ENCODE measurements around the gene NUAK2. TPM values are rescaled to one million over a fixed set of nuclear protein-coding genes. Genes with fewer than 3 reads are reported as not detected.

NUAK2 gene
- total RNA-seq, 1 donor from 2014 or later = 3.3 TPM

DNA sequence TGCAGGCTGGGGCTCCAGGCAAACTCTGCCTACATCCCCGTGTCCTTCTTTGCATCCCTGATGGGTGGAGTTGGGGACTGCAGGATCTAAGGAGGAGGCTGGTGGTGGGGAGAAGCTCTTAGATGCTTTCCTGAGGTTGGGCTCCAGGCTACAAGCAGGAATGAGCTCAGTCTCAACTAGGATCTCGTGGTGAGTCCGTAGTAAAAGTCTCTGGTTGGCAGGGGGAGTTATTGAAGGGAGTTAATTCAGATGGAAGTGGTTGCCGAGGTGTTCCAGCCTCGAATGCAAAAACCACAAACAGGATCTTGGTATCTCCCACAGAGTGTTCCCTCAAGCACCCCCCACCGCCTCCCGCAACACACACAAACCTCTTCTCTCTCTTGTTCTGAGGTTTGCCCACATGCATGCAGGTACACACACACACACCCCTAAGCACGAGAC, 58.8 kb downstream of the NUAK2 start:
- H3K27ac Mint-ChIP-seq (ENCODE audit: unreplicated experiment) = peak overlapping the region; percentile 87
- no peaks in the 10 kb centered on the region for H3K36me3 Mint-ChIP-seq (ENCODE audit: low read depth)
- TF ChIP-seq, protein P1, sequence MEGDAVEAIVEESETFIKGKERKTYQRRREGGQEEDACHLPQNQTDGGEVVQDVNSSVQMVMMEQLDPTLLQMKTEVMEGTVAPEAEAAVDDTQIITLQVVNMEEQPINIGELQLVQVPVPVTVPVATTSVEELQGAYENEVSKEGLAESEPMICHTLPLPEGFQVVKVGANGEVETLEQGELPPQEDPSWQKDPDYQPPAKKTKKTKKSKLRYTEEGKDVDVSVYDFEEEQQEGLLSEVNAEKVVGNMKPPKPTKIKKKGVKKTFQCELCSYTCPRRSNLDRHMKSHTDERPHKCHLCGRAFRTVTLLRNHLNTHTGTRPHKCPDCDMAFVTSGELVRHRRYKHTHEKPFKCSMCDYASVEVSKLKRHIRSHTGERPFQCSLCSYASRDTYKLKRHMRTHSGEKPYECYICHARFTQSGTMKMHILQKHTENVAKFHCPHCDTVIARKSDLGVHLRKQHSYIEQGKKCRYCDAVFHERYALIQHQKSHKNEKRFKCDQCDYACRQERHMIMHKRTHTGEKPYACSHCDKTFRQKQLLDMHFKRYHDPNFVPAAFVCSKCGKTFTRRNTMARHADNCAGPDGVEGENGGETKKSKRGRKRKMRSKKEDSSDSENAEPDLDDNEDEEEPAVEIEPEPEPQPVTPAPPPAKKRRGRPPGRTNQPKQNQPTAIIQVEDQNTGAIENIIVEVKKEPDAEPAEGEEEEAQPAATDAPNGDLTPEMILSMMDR (IDR thresholded peaks at IDR 0.05) = no peak
- no peaks in the 10 kb centered on the region for H3K9me3 Mint-ChIP-seq (ENCODE audit: low read depth)
- peaks cover 41% of the 10 kb centered on the region for H3K4me1 Mint-ChIP-seq (ENCODE audit: low read depth)
- no peak overlapping the region for H3K4me3 Mint-ChIP-seq (ENCODE audit: unreplicated experiment)
- DNase-seq (ENCODE audit: low spot score) = no peak
- no peaks in the 10 kb centered on the region for H3K27me3 Mint-ChIP-seq (ENCODE audit: low read depth)

GRCh38 chr1:205261946-205262691, 59.4 kb downstream of the NUAK2 start:
- Mint-ChIP-seq H3K4me1 (ENCODE audit: low read depth) (peaks cover 42% of the 10 kb centered on the region), H3K36me3 (ENCODE audit: low read depth) (no peaks in the 10 kb centered on the region), H3K27ac (ENCODE audit: unreplicated experiment) (peak overlapping the region; percentile 87), H3K27me3 (ENCODE audit: low read depth) (no peaks in the 10 kb centered on the region), H3K4me3 (ENCODE audit: unreplicated experiment) (peak overlapping the region; percentile 23), H3K9me3 (ENCODE audit: low read depth) (no peaks in the 10 kb centered on the region)
- TF ChIP-seq, protein P1 (IDR thresholded peaks at IDR 0.05) = no peak
- DNase-seq (ENCODE audit: low spot score) = no peak

DNA sequence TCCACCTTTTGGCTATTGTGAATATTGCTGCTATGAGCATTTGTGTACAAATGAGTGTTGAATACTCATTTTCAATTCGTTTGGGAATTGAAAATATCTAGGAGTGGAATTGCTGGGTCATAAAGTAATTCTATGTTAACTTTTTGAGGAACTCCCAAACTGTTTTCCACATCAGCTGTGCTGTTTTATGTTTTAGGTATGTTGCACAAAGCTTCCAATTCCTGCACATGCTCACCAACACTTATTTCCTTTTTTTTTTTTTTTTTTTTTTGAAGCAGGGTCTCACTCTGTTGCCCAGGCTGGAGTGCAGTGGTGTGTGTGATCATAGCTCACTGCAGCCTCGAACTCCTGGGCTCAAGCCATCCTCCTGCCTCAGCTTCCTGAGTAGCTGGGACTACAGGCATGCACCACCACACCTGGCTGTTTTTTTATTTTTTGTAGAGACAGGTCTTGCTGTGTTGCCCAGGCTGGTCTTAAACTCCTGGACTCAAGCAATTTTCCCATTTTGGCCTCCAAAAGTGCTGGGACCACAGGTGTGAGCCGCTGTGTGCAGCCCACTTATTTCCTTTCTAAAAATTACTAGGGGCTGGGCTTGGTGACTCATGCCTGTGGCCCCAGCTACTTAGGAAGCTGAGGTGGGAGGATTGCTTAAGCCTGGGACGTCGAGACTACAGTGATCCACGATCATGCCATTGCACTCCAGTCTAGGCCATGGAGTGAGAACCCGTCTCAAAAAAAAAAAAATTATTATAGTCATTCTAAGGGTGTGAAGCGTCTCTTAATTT, 60.4 kb downstream of the NUAK2 start:
- no peak for DNase-seq (ENCODE audit: low spot score)
- no peaks in the 10 kb centered on the region for H3K36me3 Mint-ChIP-seq (ENCODE audit: low read depth)
- H3K4me1 Mint-ChIP-seq (ENCODE audit: low read depth) = peaks cover 42% of the 10 kb centered on the region
- H3K27ac Mint-ChIP-seq (ENCODE audit: unreplicated experiment) = no peak overlapping the region
- no peak overlapping the region for H3K4me3 Mint-ChIP-seq (ENCODE audit: unreplicated experiment)
- TF ChIP-seq, protein P1 (IDR thresholded peaks at IDR 0.05) = no peak
- no peaks in the 10 kb centered on the region for H3K9me3 Mint-ChIP-seq (ENCODE audit: low read depth)
- H3K27me3 Mint-ChIP-seq (ENCODE audit: low read depth) = no peaks in the 10 kb centered on the region

DNA sequence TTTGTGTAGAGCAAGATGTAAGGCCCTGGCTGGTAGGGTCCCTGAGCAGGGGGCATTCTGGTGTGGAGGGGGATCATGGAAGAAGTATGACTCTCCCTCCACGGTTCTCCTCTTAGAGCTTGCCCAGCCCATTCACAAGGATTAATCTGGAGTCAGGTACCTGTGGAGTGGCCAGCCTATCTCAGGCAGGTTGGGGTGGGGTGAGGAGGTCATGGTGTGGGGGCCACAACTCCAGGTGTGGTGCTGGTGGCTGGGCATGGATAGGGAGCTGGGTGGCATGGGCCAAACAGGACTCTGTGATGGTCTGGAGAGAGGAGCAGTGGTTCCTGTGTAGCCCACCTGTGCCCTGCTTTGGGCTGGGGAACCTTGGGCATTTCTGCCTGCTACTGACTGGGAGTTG, 61.5 kb downstream of the NUAK2 start:
- Mint-ChIP-seq H3K36me3 (ENCODE audit: low read depth) (no peaks in the 10 kb centered on the region), H3K4me3 (ENCODE audit: unreplicated experiment) (no peak overlapping the region), H3K4me1 (ENCODE audit: low read depth) (peaks cover 44% of the 10 kb centered on the region), H3K27ac (ENCODE audit: unreplicated experiment) (no peak overlapping the region), H3K27me3 (ENCODE audit: low read depth) (no peaks in the 10 kb centered on the region), H3K9me3 (ENCODE audit: low read depth) (no peaks in the 10 kb centered on the region)
- TF ChIP-seq, protein P1 (IDR thresholded peaks at IDR 0.05) = no peak
- no peak for DNase-seq (ENCODE audit: low spot score)

- no peaks in the 10 kb centered on the region for H3K36me3 Mint-ChIP-seq (ENCODE audit: low read depth)
- no peak overlapping the region for H3K4me3 Mint-ChIP-seq (ENCODE audit: unreplicated experiment)
- no peak for DNase-seq (ENCODE audit: low spot score)
- H3K4me1 Mint-ChIP-seq (ENCODE audit: low read depth) = peaks cover 44% of the 10 kb centered on the region
- peak overlapping the region; percentile 100 for H3K27ac Mint-ChIP-seq (ENCODE audit: unreplicated experiment)
- no peaks in the 10 kb centered on the region for H3K9me3 Mint-ChIP-seq (ENCODE audit: low read depth)
- TF ChIP-seq, protein P1 (IDR thresholded peaks at IDR 0.05) = no peak
- no peaks in the 10 kb centered on the region for H3K27me3 Mint-ChIP-seq (ENCODE audit: low read depth)
Measured at GRCh38 chr1:205259324-205259832, 62.2 kb downstream of the NUAK2 start.

Data from chondrocyte (in vitro differentiated cells).